ENCODE results near the gene HDAC4. TPM values are rescaled to one million over a fixed set of nuclear protein-coding genes. Genes with fewer than 3 reads are reported as not detected.

HDAC4 gene
- total and polyA plus RNA-seq, 2 of the 8 experiments (the other 6 are each of a cell fraction or from before 2014, with no cell fraction given), result 15.4 to 31.5 TPM

DNA sequence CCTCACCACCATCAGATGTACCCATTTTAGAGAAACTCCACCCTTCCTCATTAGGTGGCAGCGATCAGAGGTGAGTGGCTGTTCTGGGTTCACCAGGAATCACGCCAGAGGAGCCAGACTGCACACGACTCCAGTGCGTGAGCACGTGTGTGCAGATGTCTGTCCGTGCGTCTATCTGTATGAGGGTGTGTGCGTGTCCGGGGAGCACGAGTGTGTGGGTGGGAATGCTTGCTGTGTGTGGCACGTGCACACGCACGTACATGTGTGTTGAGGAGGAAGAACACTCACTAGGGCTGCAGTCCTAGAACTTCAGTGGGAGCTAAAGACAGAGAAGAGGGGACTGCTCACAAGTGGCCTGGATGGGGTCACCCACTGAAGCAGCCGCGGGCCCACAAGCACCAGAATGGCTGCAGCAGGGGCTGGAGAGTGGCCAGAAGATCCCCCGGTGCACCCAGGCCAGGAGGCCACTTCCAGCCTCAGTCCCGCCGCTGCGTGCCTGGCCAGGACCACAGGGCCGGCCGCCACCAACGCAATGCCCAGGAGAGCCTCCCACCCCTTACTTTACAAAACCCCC, 13.9 kb downstream of the HDAC4 start:
- Histone ChIP-seq H3K4me2 (ENCODE audit: insufficient read depth in 1 of 2, low read depth in 2 of 2, low read length in 2 of 2) (no peak overlapping the region), H3K56ac (replicated peaks; ENCODE audit: insufficient read length, low read depth, low read length) (no peak overlapping the region), H3K9me3 (ENCODE audit: insufficient read depth in 2 of 2, low read depth in 1 of 2, low read length in 1 of 2) (no peaks in the 10 kb centered on the region), H2BK20ac (ENCODE audit: low read length) (0 out of 2 replicates have a peak overlapping the region, but pooled peaks have one; percentile 48), H2BK120ac (replicated peaks; ENCODE audit: low read depth, low read length) (no peak overlapping the region), H3K9ac (replicated peaks in 1 of 4; ENCODE audit: extremely low read depth in 1 of 4, low read depth in 3 of 4, low read length in 3 of 4) (0 out of 7 replicates have a peak overlapping the region, but pooled peaks of 1 of the 4 experiments have one; percentile 7), H3K4me3 (ENCODE audit: extremely low read depth in 1 of 4, insufficient read depth in 2 of 4, low read depth in 3 of 4, low read length in 4 of 4) (no peak overlapping the region), H3K27me3 (replicated peaks in 1 of 4; ENCODE audit: control insufficient read depth in 3 of 4, extremely low read depth in 1 of 4, insufficient read depth in 3 of 4, low read length in 3 of 4) (no peaks in the 10 kb centered on the region), H3K79me2 (ENCODE audit: control insufficient read depth in 1 of 2, insufficient read depth in 2 of 2, low read length in 2 of 2) (peaks cover 0 to 87% of the 10 kb centered on the region in 2 experiments; a peak in 3 of 4 replicates), H3K79me1 (ENCODE audit: low read depth, low read length) (peaks cover 24% of the 10 kb centered on the region), H2BK5ac (ENCODE audit: low read depth, low read length) (no peak overlapping the region; the same call in 1 of the 2 replicates), H3K36me3 (ENCODE audit: control insufficient read depth in 2 of 4, insufficient read depth in 4 of 4, low read length in 3 of 4) (no peaks in the 10 kb centered on the region; a peak in 2 of 8 replicates), H2BK12ac (ENCODE audit: low read depth, low read length) (no peak overlapping the region), H2BK15ac (ENCODE audit: low read length) (no peak overlapping the region), H3K14ac (ENCODE audit: insufficient read length) (no peak overlapping the region), H4K5ac (ENCODE audit: insufficient read length, low read depth, low read length) (no peak overlapping the region), H3K4me1 (replicated peaks in 1 of 4; ENCODE audit: control insufficient read depth in 3 of 4, insufficient read depth in 4 of 4, low read length in 3 of 4) (peaks cover 2 to 23% (median 11%) of the 10 kb centered on the region in 4 experiments; a peak in 6 of 7 replicates), H3K23me2 (ENCODE audit: low read depth, low read length) (no peaks in the 10 kb centered on the region), H4K91ac (replicated peaks; ENCODE audit: insufficient read length, low read length) (no peak overlapping the region), H4K20me1 (replicated peaks in 1 of 2; ENCODE audit: control insufficient read depth in 1 of 2, insufficient read depth in 2 of 2, low read length in 2 of 2) (peaks cover 27 to 31% of the 10 kb centered on the region in 2 experiments), H3K18ac (ENCODE audit: extremely low read depth, low read length) (no peak overlapping the region), H3K23ac (ENCODE audit: insufficient read length) (no peak overlapping the region), H3K4ac (replicated peaks; ENCODE audit: insufficient read length, low read depth, low read length) (no peak overlapping the region), H4K8ac (ENCODE audit: extremely low read depth, insufficient read depth, low read length) (peak overlapping the region; percentile 57; the same call in 1 of the 2 replicates), H2AFZ (ENCODE audit: low read length) (no peak overlapping the region), H2AK5ac (ENCODE audit: low read depth, low read length) (peak overlapping the region; percentile 82; the same call in 1 of the 2 replicates), H3K27ac (ENCODE audit: low read depth, low read length) (no peak overlapping the region)
- CTCF ChIA-PET (ENCODE audit: partially characterized antibody), result interaction anchor here (0.5 to 1.1 kb wide), 3 partner anchors 12 to 651 kb away, joined by 3 to 4 read pairs (median 3); no protein-coding TSS in a partner anchor
- FAIRE-seq (no peak), DNase-seq (ENCODE audit: low read depth in 1 of 2, low spot score in 2 of 2) (no peak)
- POLR2A ChIA-PET (ENCODE audit: partially characterized antibody), result interaction anchor here (1.8 kb wide), 1 partner anchor 14 kb away, joined by 6 read pairs; the partner anchor contains the start of gene HDAC4
- 95% methylated on average over 22 of the region's 22 CpGs; no CpG with 5 or more reads in 1 of the 2 experiments for WGBS, 2 experiments (ENCODE audit: extremely low coverage in 1 of 2, insufficient coverage in 1 of 2, insufficient read length in 1 of 2, insufficient replicate concordance in 2 of 2, low coverage in 1 of 2, low lambda C conversion rate in 2 of 2, missing lambda C conversion rate in 1 of 2)
- TF ChIP-seq SRF (IDR thresholded peaks at IDR 0.05; ENCODE audit: low read depth, low read length) (no peak), NRF1 (IDR thresholded peaks at IDR 0.05; ENCODE audit: low read depth, low read length) (no peak), CHD2 (IDR thresholded peaks at IDR 0.05; ENCODE audit: low read length) (no peak), BACH1 (IDR thresholded peaks at IDR 0.05; ENCODE audit: low read length) (no peak), RBBP5 (IDR thresholded peaks at IDR 0.05; ENCODE audit: borderline replicate concordance, low read depth, low read length) (no peak), CTBP2 (IDR thresholded peaks at IDR 0.05; ENCODE audit: borderline replicate concordance, insufficient read depth, insufficient read length, low read length) (no peak), POLR2A (IDR thresholded peaks at IDR 0.05; ENCODE audit: control extremely low read depth in 1 of 2, low read depth in 2 of 2, low read length in 2 of 2) (no peak), SUZ12 (IDR thresholded peaks at IDR 0.05; ENCODE audit: low read length) (no peak), CTCF (IDR thresholded peaks at IDR 0.05; ENCODE audit: control extremely low read depth in 1 of 3, insufficient read depth in 1 of 3, low read depth in 1 of 3, low read length in 3 of 3) (no peak), HDAC6 (IDR thresholded peaks at IDR 0.05; ENCODE audit: low read depth, low read length) (no peak), CREB1 (IDR thresholded peaks at IDR 0.05) (no peak)

Data from H1 (cell line).